GM10266 (cell line): Measurements from ENCODE around the gene AJAP1.
"Not testable (repeated sequence)": the region's sequence is repeated elsewhere in the genome, so short reads cannot be mapped to it uniquely, and the experiment has no call there.

Experiments used
- DNase-seq: peaks from one replicate; pipeline ENCODE4 v3.0.0; 2012; ENCODE audit errors: extremely low spot score
- CTCF ChIP-seq: IDR thresholded peaks from 2 replicates; pipeline ENCODE4 v1.5.1; 2012; ENCODE audit warnings: mild to moderate bottlenecking, low read depth; ENCODE audit not compliant: control insufficient read depth, insufficient read depth; ENCODE audit errors: missing control alignments

Gene AJAP1

GRCh38 chr1:4665456-4665855, 11.0 kb downstream of the AJAP1 start:
- TF ChIP-seq CTCF = no peak
- DNase-seq = no peak

- not testable (repeated sequence) for DNase-seq
Observed at GRCh38 chr1:4666683-4667082, 12.3 kb downstream of the AJAP1 start.

GRCh38 chr1:4668743-4669700, 14.6 kb downstream of the AJAP1 start:
- DNase-seq = no peak

GRCh38 chr1:4670265-4670664, 15.9 kb downstream of the AJAP1 start:
- TF ChIP-seq CTCF = no peak
- no peak for DNase-seq

More at GRCh38 chr1:4668743-4669700, 14.6 kb downstream of the AJAP1 start:
- TF ChIP-seq CTCF = no peak

- no peak for TF ChIP-seq CTCF
- DNase-seq = no peak
Observed at GRCh38 chr1:4671828-4672227, 17.4 kb downstream of the AJAP1 start.

GRCh38 chr1:4673494-4673893, 19.1 kb downstream of the AJAP1 start:
- no peak for TF ChIP-seq CTCF
- no peak for DNase-seq

GRCh38 chr1:4674117-4674516, 19.7 kb downstream of the AJAP1 start:
- TF ChIP-seq CTCF = no peak
- no peak for DNase-seq
